ENCODE data around the gene ABHD12. TPM values are rescaled to one million over a fixed set of nuclear protein-coding genes. Genes with fewer than 3 reads are reported as not detected.
A peak's percentile ranks its signal among the peaks of the same experiment; 100 is the strongest.

Gene ABHD12
- total RNA-seq, 1 experiment from 2014 or later, result 60.1 TPM

GRCh38 chr20:25302596-25302995 lies 88.0 kb downstream of the ABHD12 start:
- no TSS peak for BruUV-seq (replicated peaks)
- H3K27me3 ChIP-seq (ENCODE audit: insufficient read depth, low read depth), result no peaks in the 10 kb centered on the region
- POLR2A ChIA-PET (ENCODE audit: unreplicated experiment), result no interaction called here

GRCh38 chr20:25301357-25301920 lies 89.2 kb downstream of the ABHD12 start:
- no peak overlapping the region for H3K4me2 ChIP-seq
- no peaks in the 10 kb centered on the region for H3K79me2 ChIP-seq (ENCODE audit: low read depth)
- intact Hi-C loops (cut with micrococcal nuclease; ENCODE audit: unreplicated experiment), result no loop called here
- BruUV-seq (replicated peaks), result no TSS peak
- H3F3A ChIP-seq (ENCODE audit: insufficient read depth, low read depth), result peaks cover 39% of the 10 kb centered on the region
- no peaks in the 10 kb centered on the region for H3K9me2 ChIP-seq (ENCODE audit: insufficient read depth)
- no peak overlapping the region for H3K4me3 ChIP-seq
- no peak for TF ChIP-seq CTCF (conservative IDR thresholded peaks at IDR 0.05)
- H3K27me3 ChIP-seq (ENCODE audit: insufficient read depth, low read depth), result no peaks in the 10 kb centered on the region
- no peak for DNase-seq
- ChIA-PET CTCF (no interaction called here), POLR2A (ENCODE audit: unreplicated experiment) (no interaction called here)
- H3K4me1 ChIP-seq (replicated peaks; ENCODE audit: insufficient read depth), result no peaks in the 10 kb centered on the region
- no peaks in the 10 kb centered on the region; the same call in 1 of the 2 replicates for H4K20me1 ChIP-seq (ENCODE audit: insufficient read depth)
- no peaks in the 10 kb centered on the region for H3K9me3 ChIP-seq (ENCODE audit: insufficient read depth, low read depth)
- peak overlapping the region; percentile 22; the same call in 1 of the 2 replicates for H3K27ac ChIP-seq
- no peak overlapping the region for H2AFZ ChIP-seq
- 0 out of 2 replicates have a peak, but pooled peaks cover 4% of the 10 kb centered on the region for H3K36me3 ChIP-seq (ENCODE audit: low read depth)

More at GRCh38 chr20:25302596-25302995, 88.0 kb downstream of the ABHD12 start:
- Histone ChIP-seq H3K27ac (no peak overlapping the region), H3K4me3 (no peak overlapping the region), H2AFZ (no peak overlapping the region), H3K79me2 (ENCODE audit: low read depth) (no peaks in the 10 kb centered on the region), H3K9me2 (ENCODE audit: insufficient read depth) (no peaks in the 10 kb centered on the region), H3K4me1 (replicated peaks; ENCODE audit: insufficient read depth) (no peaks in the 10 kb centered on the region), H3K4me2 (no peak overlapping the region), H3K36me3 (ENCODE audit: low read depth) (no peaks in the 10 kb centered on the region), H4K20me1 (ENCODE audit: insufficient read depth) (no peaks in the 10 kb centered on the region), H3K9me3 (ENCODE audit: insufficient read depth, low read depth) (no peaks in the 10 kb centered on the region), H3F3A (ENCODE audit: insufficient read depth, low read depth) (peaks cover 29% of the 10 kb centered on the region)
- TF ChIP-seq CTCF (conservative IDR thresholded peaks at IDR 0.05) (no peak), EZH2 (IDR thresholded peaks at IDR 0.05; ENCODE audit: low read depth) (no peak)
- intact Hi-C loops (cut with micrococcal nuclease; ENCODE audit: unreplicated experiment), result no loop called here
- no peak for DNase-seq
- CTCF ChIA-PET, result no interaction called here

GRCh38 chr20:25300496-25301170 lies 90.0 kb downstream of the ABHD12 start:
- peaks cover 4% of the 10 kb centered on the region; the same call in 1 of the 2 replicates for H3K36me3 ChIP-seq (ENCODE audit: low read depth)
- intact Hi-C loops (cut with micrococcal nuclease; ENCODE audit: unreplicated experiment), result no loop called here
- BruUV-seq (replicated peaks), result no TSS peak

More at GRCh38 chr20:25300496-25301170, 90.0 kb downstream of the ABHD12 start:
- CTCF ChIA-PET, result interaction anchor here (0.5 to 1.7 kb wide), 3 partner anchors 45 to 267 kb away, joined by 3 to 11 read pairs (median 7); no protein-coding TSS in a partner anchor
- no peak overlapping the region for H3K27ac ChIP-seq
- H3K4me1 ChIP-seq (replicated peaks; ENCODE audit: insufficient read depth), result no peaks in the 10 kb centered on the region
- H3K79me2 ChIP-seq (ENCODE audit: low read depth), result no peaks in the 10 kb centered on the region
- no peak overlapping the region for H3K4me2 ChIP-seq
- H3K27me3 ChIP-seq (ENCODE audit: insufficient read depth, low read depth), result no peaks in the 10 kb centered on the region
- POLR2A ChIA-PET (ENCODE audit: unreplicated experiment), result interaction anchor here (0.6 kb wide), 1 partner anchor 93 kb away, joined by 9 read pairs; no protein-coding TSS in a partner anchor
- H3F3A ChIP-seq (ENCODE audit: insufficient read depth, low read depth), result peaks cover 47% of the 10 kb centered on the region
- no peak overlapping the region for H3K4me3 ChIP-seq
- no peaks in the 10 kb centered on the region; the same call in 1 of the 2 replicates for H4K20me1 ChIP-seq (ENCODE audit: insufficient read depth)
- no peak overlapping the region for H2AFZ ChIP-seq
- H3K9me3 ChIP-seq (ENCODE audit: insufficient read depth, low read depth), result no peaks in the 10 kb centered on the region
- DNase-seq, result no peak
- H3K9me2 ChIP-seq (ENCODE audit: insufficient read depth), result no peaks in the 10 kb centered on the region
- TF ChIP-seq CTCF (conservative IDR thresholded peaks at IDR 0.05) (no peak), EZH2 (IDR thresholded peaks at IDR 0.05; ENCODE audit: low read depth) (no peak)

All from PC-9 (cell line).